Esophagus squamous epithelium (tissue), 4 donors: Measurements from ENCODE around the gene SUPT3H.

Experiments
- CTCF ChIP-seq, 6 experiments: fragments of 450-650 bp in 4 of 6; fragments of 200-600 bp in 2 of 6; sonication (generic) in 2 of 6; IDR thresholded peaks; one replicate each; pipeline ENCODE4 v1.5.1; 2016 to 2019; ENCODE audit warnings: antibody characterized with exemption in 6 of 6, mild to moderate bottlenecking in 4 of 6, moderate library complexity in 4 of 6
- POLR2A ChIP-seq, 4 donors: fragments of 450-650 bp; IDR thresholded peaks; one replicate each; pipeline ENCODE4 v1.6.1; 2017; ENCODE audit warnings: antibody characterized with exemption in 4 of 4, mild to moderate bottlenecking in 4 of 4, moderate library complexity in 3 of 4

- TF ChIP-seq CTCF (IDR thresholded peaks at IDR 0.05) (no peak), POLR2A (IDR thresholded peaks at IDR 0.05) (no peak)
Measured at GRCh38 chr6:45036103-45036502, 341.6 kb downstream of the SUPT3H start.
